ENCODE measurements around the gene TMEM170B. TPM values are rescaled to one million over a fixed set of nuclear protein-coding genes. Genes with fewer than 3 reads are reported as not detected.

TMEM170B gene
- 4.5 TPM for total RNA-seq
- long read RNA-seq, full-length matches to known transcripts: 16 of 17 reads
- long read RNA-seq, partial matches to known transcripts: 0 of 17 reads
- long read RNA-seq, other reads (novel, unspliced or antisense): 1 of 17 reads

DNA sequence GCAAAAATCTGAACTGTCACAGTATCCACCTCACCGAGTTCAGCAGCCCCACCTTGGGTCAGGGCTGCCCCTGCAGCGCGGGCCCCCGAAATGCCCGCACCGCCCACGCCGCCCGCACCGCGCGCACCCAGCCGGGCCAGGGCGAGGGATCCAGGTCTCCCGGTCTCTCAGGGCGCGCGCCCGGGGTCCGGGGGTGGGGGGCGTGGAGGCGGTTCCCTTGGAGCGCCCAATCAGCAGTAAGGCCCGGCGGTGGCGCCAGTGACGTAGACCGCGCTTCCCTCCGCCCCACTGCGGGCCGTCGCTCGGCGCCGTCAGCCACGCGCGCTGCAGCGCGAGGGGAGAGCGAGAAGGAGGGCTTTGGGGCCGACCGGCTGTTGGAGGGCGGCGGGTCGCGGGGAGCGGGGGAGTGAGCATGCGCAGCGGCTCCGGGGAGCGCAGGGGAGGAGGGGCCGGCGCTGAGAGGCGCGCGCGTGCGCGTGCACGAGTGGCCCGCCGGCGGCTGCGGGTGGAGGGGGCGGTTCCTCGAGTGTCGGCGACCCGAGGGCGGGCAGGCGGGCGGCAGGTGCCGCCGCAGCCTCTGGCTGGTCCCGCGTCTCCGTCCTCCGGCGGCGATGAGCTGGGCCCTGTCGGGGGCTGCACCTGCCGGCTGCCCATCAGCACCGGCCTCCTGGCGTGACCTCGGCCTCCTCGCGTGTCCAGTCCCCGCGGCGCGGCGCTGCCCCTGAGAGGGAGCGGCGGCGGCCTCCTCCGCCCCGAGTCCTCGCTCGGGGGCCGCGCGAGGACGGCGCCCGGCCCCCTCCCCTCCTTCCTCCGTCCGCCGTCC is at the start of gene TMEM170B:
TSS of gene TMEM170B (plus strand) at position 521 of the 823 bp plus-strand sequence. CDS start 529 bp downstream, outside the sequence.
- ATAC-seq (ENCODE audit: poor library complexity): peak; percentile 98
- intact Hi-C loops (cut with DNase I): no loop called here
- DNase-seq: peak; percentile 96

DNA sequence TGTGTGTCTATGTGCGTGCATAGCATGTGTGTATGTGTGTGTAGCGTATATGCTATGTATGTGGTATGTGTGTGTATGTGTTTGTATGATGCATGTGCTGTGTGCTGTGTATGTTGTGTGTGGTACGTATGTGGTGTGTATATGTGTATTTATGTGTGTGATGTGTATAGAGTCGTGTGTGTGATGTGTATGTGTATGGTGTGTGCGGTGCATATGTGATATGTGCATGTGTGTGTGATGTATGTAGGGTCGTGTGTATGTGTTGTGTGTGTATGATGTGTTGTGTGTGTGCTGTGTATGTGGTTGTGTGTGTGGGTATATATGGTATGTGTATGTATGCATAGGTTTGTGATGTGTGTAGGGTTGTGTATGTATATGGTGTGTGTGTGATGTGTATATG is 46.6 kb upstream of the TMEM170B start:
- ATAC-seq (ENCODE audit: poor library complexity): no peak
- intact Hi-C loops (cut with DNase I): loop anchor here (10.0 kb wide), 1 partner anchor 316 kb away; no protein-coding TSS in a partner anchor

DNA sequence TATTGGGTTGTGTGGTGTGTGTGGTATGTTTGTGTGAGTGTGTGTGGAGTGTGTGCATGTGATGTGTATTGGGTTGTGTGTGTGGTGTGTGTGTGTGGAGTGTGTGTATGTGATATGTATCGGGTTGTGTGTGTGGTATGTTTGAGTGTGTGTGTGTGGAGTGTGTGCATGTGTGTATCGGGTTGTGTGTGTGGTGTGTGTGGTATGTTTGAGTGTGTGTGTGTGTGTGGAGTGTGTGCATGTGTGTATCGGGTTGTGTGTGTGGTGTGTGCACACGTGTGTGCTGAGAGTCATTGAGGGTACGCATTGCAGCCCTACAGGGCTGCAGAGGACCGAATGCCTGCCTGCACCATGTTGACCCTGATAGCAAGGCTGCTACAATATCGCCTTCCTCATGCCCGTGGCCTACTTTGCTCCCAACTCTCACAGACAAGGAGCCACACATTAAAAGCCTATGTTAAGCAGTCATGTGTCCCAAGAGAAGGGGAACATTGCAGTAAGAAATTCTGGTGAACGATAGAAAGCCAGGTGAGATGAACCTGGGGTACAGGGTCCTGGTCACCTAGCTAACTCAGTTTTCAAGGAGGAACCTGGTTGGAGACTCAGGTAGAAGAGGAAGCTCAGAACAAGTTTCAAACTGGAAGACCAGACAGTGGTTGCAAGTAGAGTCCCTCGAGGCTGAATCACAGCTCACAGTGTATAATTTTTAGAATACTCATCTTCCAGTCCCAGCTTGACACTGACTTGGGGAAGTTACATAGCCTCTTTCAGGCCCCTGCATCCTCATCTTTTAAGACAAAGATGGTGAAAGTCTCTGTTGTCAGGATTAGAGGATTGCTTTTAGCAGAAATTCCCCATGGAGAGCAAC is 45.7 kb upstream of the TMEM170B start:
- intact Hi-C loops (cut with DNase I): loop anchor here (10.0 kb wide), 1 partner anchor 317 kb away; no protein-coding TSS in a partner anchor

More for the DNA sequence above, 46.6 kb upstream of the TMEM170B start:
- no peak for DNase-seq

GRCh38 chr6:11492464-11493290 is 44.9 kb upstream of the TMEM170B start:
- ATAC-seq (ENCODE audit: poor library complexity): no peak
- intact Hi-C loops (cut with DNase I): loop anchor here (10.0 kb wide), 1 partner anchor 318 kb away; no protein-coding TSS in a partner anchor
- DNase-seq: no peak

More for the DNA sequence above, 45.7 kb upstream of the TMEM170B start:
- no peak for ATAC-seq (ENCODE audit: poor library complexity)
- no peak for DNase-seq

GRCh38 chr6:11493974-11494373 is 43.6 kb upstream of the TMEM170B start:
- DNase-seq (no peak), ATAC-seq (ENCODE audit: poor library complexity) (no peak)
- intact Hi-C loops (cut with DNase I): loop anchor here (10.0 kb wide), 1 partner anchor 319 kb away; no protein-coding TSS in a partner anchor

DNA sequence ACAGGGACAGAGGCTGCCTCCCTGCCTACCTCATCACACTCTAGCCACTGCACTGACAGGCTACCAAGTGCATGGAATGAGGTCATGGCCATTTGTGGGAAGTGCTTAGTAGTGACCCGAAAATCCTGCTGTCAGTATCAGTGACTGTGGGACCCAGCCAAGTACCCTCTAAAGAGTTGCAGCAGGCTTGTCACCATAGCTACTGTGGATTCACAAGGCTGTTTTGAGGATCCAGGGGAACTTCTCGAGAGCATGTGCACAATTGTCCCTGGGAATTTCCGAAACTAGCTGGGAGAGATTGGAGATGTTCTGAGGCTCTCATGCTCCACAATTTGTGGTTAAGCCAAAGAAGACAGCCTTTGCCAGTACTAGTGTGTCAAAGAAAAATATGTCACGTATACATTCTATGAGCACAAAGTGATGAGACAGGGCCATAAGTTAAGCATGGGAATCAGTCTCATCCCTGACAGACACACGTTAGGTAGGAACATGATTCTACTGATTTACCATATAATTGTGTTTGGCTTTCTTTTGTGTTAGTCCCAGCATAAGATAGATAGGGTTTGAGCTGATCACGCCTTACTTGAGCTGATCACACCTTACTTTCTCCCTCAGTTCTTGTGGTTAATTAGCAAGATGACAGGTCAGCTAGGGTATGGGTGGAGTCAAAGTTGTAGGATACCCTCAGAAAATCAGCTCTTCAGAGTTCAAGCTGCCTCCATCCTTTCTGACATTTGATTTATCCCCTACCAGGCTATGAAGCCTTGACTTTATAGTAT is 42.6 kb upstream of the TMEM170B start:
- ATAC-seq (ENCODE audit: poor library complexity) (no peak), DNase-seq (no peak)
- intact Hi-C loops (cut with DNase I): loop anchor here (5.0 to 10.0 kb wide), 2 partner anchors 320 to 543 kb away; no protein-coding TSS in a partner anchor

GRCh38 chr6:11495565-11496145 is 41.9 kb upstream of the TMEM170B start:
- ATAC-seq (ENCODE audit: poor library complexity) (no peak), DNase-seq (no peak)
- intact Hi-C loops (cut with DNase I): loop anchor here (2.0 to 10.0 kb wide), 3 partner anchors 321 to 543 kb away; no protein-coding TSS in a partner anchor

DNA sequence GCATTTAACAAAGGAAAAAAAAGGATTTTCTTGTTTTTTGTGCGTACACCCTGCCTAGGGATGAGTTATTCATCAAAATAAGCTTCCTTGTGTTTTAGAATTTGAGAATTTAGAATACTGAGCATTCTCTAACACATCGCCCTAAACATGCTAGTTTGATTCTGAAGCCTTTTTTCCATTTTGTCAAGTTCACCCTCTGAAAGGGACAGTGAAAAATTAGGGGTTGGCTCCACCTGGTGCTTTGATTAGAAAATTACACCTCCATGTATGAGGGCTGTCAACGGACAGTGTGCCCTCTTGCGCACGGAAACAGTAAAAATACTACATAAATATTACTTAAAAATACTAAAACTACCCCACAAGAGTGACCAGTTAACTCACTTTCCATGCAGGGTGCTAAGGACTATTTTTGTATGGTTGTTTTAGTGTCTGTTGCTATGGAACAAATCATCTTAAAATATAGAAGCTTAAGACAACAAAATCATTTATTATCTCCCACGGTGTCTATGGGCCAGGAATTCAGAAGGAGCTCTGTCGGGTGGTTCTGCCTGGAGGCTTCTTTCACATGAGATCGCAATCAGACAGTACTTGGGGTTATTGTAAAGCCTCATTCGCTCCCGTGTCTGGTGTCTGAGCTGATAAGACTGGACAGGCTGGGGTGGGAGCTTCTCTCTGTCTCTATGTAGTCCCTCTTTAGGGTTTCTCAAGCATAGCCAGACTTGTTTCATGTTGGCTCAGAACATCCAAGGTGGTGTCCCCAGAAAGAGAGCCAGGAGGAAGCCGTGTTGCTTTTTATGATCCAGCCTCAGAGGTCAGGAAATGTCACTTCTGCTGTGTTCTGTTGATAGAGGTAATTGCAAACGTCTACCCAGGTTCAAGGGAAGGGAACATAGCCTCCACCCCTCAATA is 41.1 kb upstream of the TMEM170B start:
- ATAC-seq (ENCODE audit: poor library complexity) (peak; percentile 97), DNase-seq (no peak)
- intact Hi-C loops (cut with DNase I): loop anchor here (2.0 to 10.0 kb wide), 3 partner anchors 322 to 544 kb away; no protein-coding TSS in a partner anchor

DNA sequence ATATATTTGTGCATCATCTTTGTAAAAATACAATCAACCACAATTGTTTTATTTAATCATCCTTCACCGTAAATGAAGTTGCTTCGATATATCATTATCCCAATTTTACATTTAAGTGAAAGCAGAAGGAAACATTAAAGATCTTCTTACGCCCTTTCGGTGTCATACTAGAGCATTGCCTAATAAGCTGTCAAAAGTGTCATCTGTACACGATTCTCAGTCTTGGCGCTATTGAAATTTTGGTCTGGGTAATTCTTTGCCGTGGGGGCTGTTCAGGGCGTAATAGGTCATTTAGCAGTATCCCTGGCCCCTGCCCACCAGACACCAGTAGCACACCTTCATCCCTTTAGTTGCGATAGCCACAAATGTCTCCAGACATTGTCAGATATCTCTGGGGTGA is 40.4 kb upstream of the TMEM170B start:
- intact Hi-C loops (cut with DNase I): loop anchor here (2.0 to 10.0 kb wide), 3 partner anchors 322 to 545 kb away; no protein-coding TSS in a partner anchor
- DNase-seq: no peak
- ATAC-seq (ENCODE audit: poor library complexity): no peak

GRCh38 chr6:11497881-11498280 is 39.7 kb upstream of the TMEM170B start:
- ATAC-seq (ENCODE audit: poor library complexity): no peak
- intact Hi-C loops (cut with DNase I): loop anchor here (2.0 to 10.0 kb wide), 3 partner anchors 323 to 546 kb away; no protein-coding TSS in a partner anchor

GRCh38 chr6:11500008-11500407 is 37.5 kb upstream of the TMEM170B start:
- ATAC-seq (ENCODE audit: poor library complexity): no peak

More at GRCh38 chr6:11497881-11498280, 39.7 kb upstream of the TMEM170B start:
- no peak for DNase-seq

GRCh38 chr6:11509471-11509870 is 28.1 kb upstream of the TMEM170B start:
- intact Hi-C loops (cut with DNase I): no loop called here

More at GRCh38 chr6:11500008-11500407, 37.5 kb upstream of the TMEM170B start:
- intact Hi-C loops (cut with DNase I): no loop called here
- no peak for DNase-seq

GRCh38 chr6:11514672-11515071 is 22.9 kb upstream of the TMEM170B start:
- DNase-seq (no peak), ATAC-seq (ENCODE audit: poor library complexity) (no peak)
- intact Hi-C loops (cut with DNase I): no loop called here

More at GRCh38 chr6:11509471-11509870, 28.1 kb upstream of the TMEM170B start:
- no peak for ATAC-seq (ENCODE audit: poor library complexity)
- DNase-seq: no peak

- ATAC-seq (ENCODE audit: poor library complexity): no peak
- intact Hi-C loops (cut with DNase I): no loop called here
- no peak for DNase-seq
Measured at GRCh38 chr6:11515763-11516162, 21.8 kb upstream of the TMEM170B start.

DNA sequence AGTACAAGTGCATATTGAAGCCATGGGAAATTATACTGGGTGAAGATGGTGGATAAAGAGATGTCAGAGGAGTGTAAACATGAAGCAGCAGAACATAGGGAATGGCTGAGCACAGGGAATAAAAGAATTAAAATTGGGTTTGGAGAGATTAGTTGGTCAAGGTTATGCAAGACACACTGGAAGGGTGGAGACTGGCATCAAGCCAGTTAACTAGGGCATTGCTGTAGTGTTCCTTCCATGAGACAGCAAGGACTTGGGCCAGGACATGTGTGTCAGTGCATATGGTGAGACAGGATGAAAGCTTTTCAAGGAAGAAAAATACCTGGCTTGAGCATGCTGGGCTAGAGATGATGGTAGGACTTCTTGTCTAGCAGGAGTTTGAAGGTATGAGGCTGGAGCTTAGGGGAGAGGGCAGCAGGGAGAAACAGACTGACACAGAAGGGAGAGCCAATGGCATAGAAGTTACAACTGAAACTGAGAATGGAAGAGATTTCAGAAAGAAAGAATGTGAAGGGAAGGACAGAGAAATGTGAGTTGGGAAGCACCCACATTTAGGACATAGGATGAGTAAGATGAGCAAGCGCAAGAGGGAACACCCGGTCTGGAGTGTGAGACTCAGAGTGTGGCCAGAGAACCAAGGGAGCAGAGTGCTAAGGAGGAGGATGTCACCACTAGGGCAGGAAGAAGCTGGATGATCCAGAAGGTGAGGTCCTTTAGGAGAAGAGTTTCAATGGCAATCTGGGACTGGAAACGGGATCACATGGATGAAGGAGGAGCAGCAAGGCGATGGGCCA is 14.5 kb upstream of the TMEM170B start:
- DNase-seq (no peak), ATAC-seq (ENCODE audit: poor library complexity) (peak; percentile 40)
- intact Hi-C loops (cut with DNase I): no loop called here
